GM12801 (cell line): ENCODE results near the gene LAG3.

Source experiments
- CTCF ChIP-seq: IDR thresholded peaks from one replicate; pipeline ENCODE4 v1.5.1; 2011; ENCODE audit warnings: control low read depth; ENCODE audit not compliant: insufficient read length; ENCODE audit errors: extremely low read depth

LAG3 gene

GRCh38 chr12:6783828-6784227 is 11.5 kb downstream of the LAG3 start:
- TF ChIP-seq CTCF, result no peak

- TF ChIP-seq CTCF, result no peak
Measured at GRCh38 chr12:6784296-6784695, 12.0 kb downstream of the LAG3 start.

GRCh38 chr12:6784761-6785160 is 12.4 kb downstream of the LAG3 start:
- no peak for TF ChIP-seq CTCF

DNA sequence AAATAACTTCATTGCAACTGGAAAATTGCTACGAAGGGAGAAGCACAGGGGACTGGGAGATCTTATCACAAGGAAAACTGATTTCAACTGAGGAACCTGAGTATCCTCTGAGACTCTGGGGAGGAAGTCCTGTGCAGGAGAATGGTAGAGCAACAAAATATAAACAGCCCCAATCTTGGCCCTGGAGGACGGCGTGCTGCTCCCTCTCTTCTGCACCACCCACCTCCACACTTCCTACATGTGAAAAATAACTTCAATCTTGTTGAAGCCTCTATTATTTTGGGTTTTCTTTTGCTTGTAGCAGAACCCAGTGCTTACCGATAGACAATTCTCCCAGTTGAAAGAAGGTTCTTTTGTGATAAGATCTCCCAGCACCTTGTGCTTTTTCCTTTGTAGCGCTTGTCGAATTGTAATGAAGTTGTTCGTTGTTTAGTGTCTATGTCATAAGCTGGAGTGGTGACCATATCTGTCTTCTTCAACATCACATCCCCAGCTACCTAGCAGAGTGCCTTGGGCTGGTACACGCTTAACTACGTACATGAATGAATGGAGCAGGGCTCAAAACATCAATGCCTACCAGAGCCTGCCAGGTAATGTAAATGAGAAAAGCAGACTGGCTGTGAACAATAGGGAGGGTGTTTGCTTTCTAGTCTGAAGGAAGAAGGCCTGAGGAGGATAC is 14.2 kb downstream of the LAG3 start:
- TF ChIP-seq CTCF, result no peak

DNA sequence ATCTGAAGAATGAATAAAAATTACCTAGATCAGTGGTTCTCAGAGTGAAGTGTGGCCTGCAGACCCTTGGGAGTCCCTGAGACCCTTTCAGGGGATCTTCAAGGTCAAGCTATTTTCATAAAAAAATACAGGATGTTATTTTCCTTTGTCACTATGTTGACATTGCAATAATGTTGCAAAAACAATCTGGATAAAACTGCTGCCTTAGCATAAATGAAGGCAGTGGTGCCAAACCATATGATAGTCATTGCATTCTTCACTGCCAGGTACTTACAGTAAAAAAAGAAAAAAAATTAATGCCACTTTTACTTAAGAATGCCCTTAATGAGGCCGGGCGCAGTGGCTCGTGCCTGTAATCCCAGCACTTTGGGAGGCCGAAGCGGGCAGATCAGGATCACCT is 15.0 kb downstream of the LAG3 start:
- TF ChIP-seq CTCF, result no peak

GRCh38 chr12:6788972-6789924 is 16.9 kb downstream of the LAG3 start, which contains the start of gene CD4:
TSS of gene CD4 (plus strand) at chr12:6789528. CDS start at chr12:6800139, 10,611 bp downstream.
- no peak for TF ChIP-seq CTCF

DNA sequence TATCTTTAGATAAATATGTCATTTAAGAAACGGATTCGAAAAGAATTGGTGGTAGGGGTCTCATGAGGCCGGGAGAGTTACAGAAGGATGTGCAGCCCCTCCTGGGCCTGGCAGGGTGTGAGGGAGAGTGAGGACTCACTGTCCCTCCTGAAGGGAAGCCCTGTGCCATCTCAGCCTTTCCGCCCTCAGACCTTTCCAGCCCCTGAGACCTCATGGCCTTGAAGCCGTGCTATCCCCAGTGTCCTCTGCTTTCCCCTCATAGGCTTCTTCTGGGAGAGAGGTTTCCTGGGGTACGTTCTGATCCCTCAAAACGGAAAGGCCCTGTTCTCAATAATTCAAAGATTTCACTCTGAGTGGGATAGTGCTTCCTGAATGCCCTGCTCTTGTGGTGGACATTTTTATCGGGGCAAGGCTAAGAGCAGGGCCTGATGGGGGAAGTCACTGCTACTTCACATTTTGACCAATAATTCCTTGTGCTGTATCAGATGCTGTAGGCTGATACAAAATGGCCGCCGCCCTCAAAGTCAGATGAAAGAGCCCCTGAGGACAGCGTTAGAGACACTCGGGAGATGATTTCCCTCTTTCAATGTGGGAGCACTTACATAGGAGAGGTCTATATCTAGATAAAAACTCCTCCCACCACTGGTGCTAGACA is 18.3 kb downstream of the LAG3 start:
- TF ChIP-seq CTCF, result no peak
